ENCODE results near the gene RIMBP2. TPM values are rescaled to one million over a fixed set of nuclear protein-coding genes. Genes with fewer than 3 reads are reported as not detected.

Gene RIMBP2
- polyA plus RNA-seq, 1 donor (not counting 4 experiments of a cell fraction or from before 2014, with no cell fraction given): 0.16 TPM

DNA sequence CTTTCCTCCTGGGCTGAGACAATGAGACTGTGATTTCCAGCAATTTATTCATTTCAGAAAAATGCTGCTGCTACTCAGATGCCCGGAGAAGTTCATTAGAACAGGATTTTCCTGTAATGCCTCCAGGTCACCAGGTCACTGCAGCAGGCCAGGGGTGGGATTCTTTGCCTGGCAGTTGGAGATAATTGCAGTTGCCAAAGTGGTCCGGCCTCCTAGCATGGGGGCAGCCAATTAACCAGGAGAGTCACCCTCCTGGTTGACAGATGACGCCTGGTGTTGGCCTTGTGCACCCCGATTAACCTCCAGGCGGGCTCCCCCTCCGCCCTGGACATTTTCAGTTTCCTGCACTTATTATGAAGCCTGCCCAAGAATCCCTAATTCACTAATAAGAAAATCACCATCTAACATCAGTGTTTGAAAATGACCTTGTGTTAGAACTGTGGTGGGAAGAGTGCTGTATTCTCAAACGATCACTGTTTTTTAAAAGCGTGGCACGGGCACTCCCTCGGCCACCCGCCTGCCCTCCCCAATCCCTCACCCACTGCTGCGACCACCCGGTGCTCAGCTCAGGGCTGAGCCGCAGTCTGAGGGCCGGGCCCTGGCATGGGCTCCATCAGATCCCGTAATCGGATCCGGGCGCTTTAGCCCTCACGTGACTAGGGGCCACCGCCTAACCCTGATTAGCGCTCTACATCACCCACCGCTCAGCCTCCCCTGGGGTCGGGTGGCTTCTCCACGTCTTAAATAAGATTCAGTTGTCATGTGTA is 12.9 kb downstream of the RIMBP2 start:
- H3K9ac ChIP-seq (ENCODE audit: control insufficient read depth, extremely low read depth, insufficient read depth, low read length): no peak overlapping the region
- H2AFZ ChIP-seq (ENCODE audit: control insufficient read depth, low read length): no peak overlapping the region
- no peaks in the 10 kb centered on the region for H4K20me1 ChIP-seq (ENCODE audit: control insufficient read depth, extremely low read depth, insufficient read depth, low read length)
- FAIRE-seq: no peak
- no peak overlapping the region for H3K4me3 ChIP-seq (ENCODE audit: control insufficient read depth in 2 of 3, extremely low read depth in 1 of 3, insufficient read depth in 2 of 3, low read depth in 1 of 3, low read length in 3 of 3)
- no peak for TF ChIP-seq EZH2 (IDR thresholded peaks at IDR 0.05; ENCODE audit: low read length)
- TF ChIP-seq, protein P1, sequence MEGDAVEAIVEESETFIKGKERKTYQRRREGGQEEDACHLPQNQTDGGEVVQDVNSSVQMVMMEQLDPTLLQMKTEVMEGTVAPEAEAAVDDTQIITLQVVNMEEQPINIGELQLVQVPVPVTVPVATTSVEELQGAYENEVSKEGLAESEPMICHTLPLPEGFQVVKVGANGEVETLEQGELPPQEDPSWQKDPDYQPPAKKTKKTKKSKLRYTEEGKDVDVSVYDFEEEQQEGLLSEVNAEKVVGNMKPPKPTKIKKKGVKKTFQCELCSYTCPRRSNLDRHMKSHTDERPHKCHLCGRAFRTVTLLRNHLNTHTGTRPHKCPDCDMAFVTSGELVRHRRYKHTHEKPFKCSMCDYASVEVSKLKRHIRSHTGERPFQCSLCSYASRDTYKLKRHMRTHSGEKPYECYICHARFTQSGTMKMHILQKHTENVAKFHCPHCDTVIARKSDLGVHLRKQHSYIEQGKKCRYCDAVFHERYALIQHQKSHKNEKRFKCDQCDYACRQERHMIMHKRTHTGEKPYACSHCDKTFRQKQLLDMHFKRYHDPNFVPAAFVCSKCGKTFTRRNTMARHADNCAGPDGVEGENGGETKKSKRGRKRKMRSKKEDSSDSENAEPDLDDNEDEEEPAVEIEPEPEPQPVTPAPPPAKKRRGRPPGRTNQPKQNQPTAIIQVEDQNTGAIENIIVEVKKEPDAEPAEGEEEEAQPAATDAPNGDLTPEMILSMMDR (optimal IDR thresholded peaks at IDR 0.05 in 1 of 3, IDR thresholded peaks at IDR 0.05 in 1 of 3, conservative IDR thresholded peaks at IDR 0.05 in 1 of 3; ENCODE audit: extremely low read depth in 1 of 3, insufficient read depth in 2 of 3, low read length in 3 of 3): no peak
- H3K9me3 ChIP-seq (ENCODE audit: control insufficient read depth, low read depth, low read length): no peaks in the 10 kb centered on the region
- H3K4me1 ChIP-seq (ENCODE audit: control insufficient read depth, extremely low read depth, insufficient read depth, low read length): no peaks in the 10 kb centered on the region
- H3K9me1 ChIP-seq (ENCODE audit: control insufficient read depth, extremely low read depth, insufficient read depth, low read length): no peaks in the 10 kb centered on the region
- dilution Hi-C loops (cut with MboI; ENCODE audit: extremely low pct_ligation_motif_present, low sequenced_read_pairs): no loop called here
- H3K27ac ChIP-seq (ENCODE audit: control insufficient read depth, insufficient read depth, low read length): no peak overlapping the region
- DNase-seq (ENCODE audit: low read depth, low spot score): no peak
- H3K4me2 ChIP-seq (ENCODE audit: control insufficient read depth, extremely low read depth, insufficient read depth, low read depth, low read length): no peak overlapping the region
- no peaks in the 10 kb centered on the region for H3K27me3 ChIP-seq (ENCODE audit: control insufficient read depth, extremely low read depth, insufficient read depth, low read length)
- no peaks in the 10 kb centered on the region for H3K79me2 ChIP-seq (ENCODE audit: control insufficient read depth, insufficient read depth, low read length)
- H3K36me3 ChIP-seq (ENCODE audit: control insufficient read depth in 2 of 2, extremely low read depth in 1 of 2, insufficient read depth in 2 of 2, low read length in 2 of 2): no peaks in the 10 kb centered on the region

DNA sequence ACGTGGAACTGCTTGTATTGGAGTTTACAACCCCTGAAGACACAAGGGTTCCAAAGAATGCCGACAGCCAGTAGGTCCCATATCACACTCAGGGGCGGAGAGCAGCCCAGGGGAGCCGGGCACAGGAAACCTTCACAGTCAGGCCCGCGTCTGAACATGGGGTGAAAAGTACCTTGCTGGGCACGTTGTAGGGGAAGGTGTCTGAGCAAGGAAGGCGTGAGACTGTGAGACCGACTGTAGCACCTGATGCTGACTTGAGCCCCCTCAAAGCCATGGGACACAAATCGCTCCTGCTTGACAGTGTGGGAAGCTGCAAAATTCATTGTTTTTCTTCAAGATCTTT is 14.7 kb downstream of the RIMBP2 start:
- Histone ChIP-seq H3K4me2 (ENCODE audit: control insufficient read depth, extremely low read depth, insufficient read depth, low read depth, low read length) (no peak overlapping the region), H3K4me3 (ENCODE audit: control insufficient read depth in 2 of 3, extremely low read depth in 1 of 3, insufficient read depth in 2 of 3, low read depth in 1 of 3, low read length in 3 of 3) (no peak overlapping the region), H3K79me2 (ENCODE audit: control insufficient read depth, insufficient read depth, low read length) (no peaks in the 10 kb centered on the region), H3K9me3 (ENCODE audit: control insufficient read depth, low read depth, low read length) (no peaks in the 10 kb centered on the region), H3K9ac (ENCODE audit: control insufficient read depth, extremely low read depth, insufficient read depth, low read length) (no peak overlapping the region), H3K27ac (ENCODE audit: control insufficient read depth, insufficient read depth, low read length) (no peak overlapping the region), H3K27me3 (ENCODE audit: control insufficient read depth, extremely low read depth, insufficient read depth, low read length) (no peaks in the 10 kb centered on the region), H4K20me1 (ENCODE audit: control insufficient read depth, extremely low read depth, insufficient read depth, low read length) (no peaks in the 10 kb centered on the region), H3K9me1 (ENCODE audit: control insufficient read depth, extremely low read depth, insufficient read depth, low read length) (no peaks in the 10 kb centered on the region), H3K4me1 (ENCODE audit: control insufficient read depth, extremely low read depth, insufficient read depth, low read length) (no peaks in the 10 kb centered on the region), H2AFZ (ENCODE audit: control insufficient read depth, low read length) (no peak overlapping the region), H3K36me3 (ENCODE audit: control insufficient read depth in 2 of 2, extremely low read depth in 1 of 2, insufficient read depth in 2 of 2, low read length in 2 of 2) (no peaks in the 10 kb centered on the region)
- DNase-seq (ENCODE audit: low read depth, low spot score): no peak
- dilution Hi-C loops (cut with MboI; ENCODE audit: extremely low pct_ligation_motif_present, low sequenced_read_pairs): no loop called here
- no peak for FAIRE-seq
- no peak for TF ChIP-seq EZH2 (IDR thresholded peaks at IDR 0.05; ENCODE audit: low read length)
- TF ChIP-seq, protein P1 (optimal IDR thresholded peaks at IDR 0.05 in 1 of 3, IDR thresholded peaks at IDR 0.05 in 1 of 3, conservative IDR thresholded peaks at IDR 0.05 in 1 of 3; ENCODE audit: extremely low read depth in 1 of 3, insufficient read depth in 2 of 3, low read length in 3 of 3): no peak
